ENCODE data around the gene FGFR2. TPM values are rescaled to one million over a fixed set of nuclear protein-coding genes. Genes with fewer than 3 reads are reported as not detected.

The FGFR2 gene
- total RNA-seq, 1 donor, result 13.8 TPM

GRCh38 chr10:121605708-121606107 lies 7.5 kb upstream of the FGFR2 start:
- H4K20me1 ChIP-seq (ENCODE audit: insufficient read depth, low read length), result no peaks in the 10 kb centered on the region
- no peak overlapping the region for H2AFZ ChIP-seq (ENCODE audit: low read length)
- H3K4me2 ChIP-seq (ENCODE audit: insufficient read depth, low read length), result no peak overlapping the region
- H3K4me3 ChIP-seq (ENCODE audit: insufficient read depth, low read length), result no peak overlapping the region
- no peaks in the 10 kb centered on the region for H3K79me2 ChIP-seq (ENCODE audit: insufficient read depth, low read length)
- peaks cover 5% of the 10 kb centered on the region for H3K4me1 ChIP-seq (ENCODE audit: insufficient read depth, low read length)
- TF ChIP-seq CTCF (IDR thresholded peaks at IDR 0.05; ENCODE audit: extremely low read depth, low read depth, low read length), result no peak
- no peak overlapping the region for H3K27ac ChIP-seq (ENCODE audit: low read depth, low read length)
- no peak for DNase-seq (ENCODE audit: insufficient read length, low spot score, missing footprints)
- no peaks in the 10 kb centered on the region for H3K27me3 ChIP-seq (ENCODE audit: insufficient read depth, low read length)
- no peaks in the 10 kb centered on the region for H3K36me3 ChIP-seq (ENCODE audit: insufficient read depth, low read length)
- H3K9me3 ChIP-seq (ENCODE audit: low read depth, low read length), result no peaks in the 10 kb centered on the region

- Histone ChIP-seq H3K9me3 (ENCODE audit: low read depth, low read length) (no peaks in the 10 kb centered on the region), H3K4me3 (ENCODE audit: insufficient read depth, low read length) (no peak overlapping the region)
These were observed 3.2 kb upstream of the FGFR2 start for GRCh38 chr10:121601458-121601857.

GRCh38 chr10:121600611-121601010 lies 2.4 kb upstream of the FGFR2 start:
- no peaks in the 10 kb centered on the region for H3K36me3 ChIP-seq (ENCODE audit: insufficient read depth, low read length)
- no peak for DNase-seq (ENCODE audit: insufficient read length, low spot score, missing footprints)
- no peaks in the 10 kb centered on the region for H3K4me1 ChIP-seq (ENCODE audit: insufficient read depth, low read length)
- H3K4me2 ChIP-seq (ENCODE audit: insufficient read depth, low read length), result no peak overlapping the region
- no peak for TF ChIP-seq CTCF (IDR thresholded peaks at IDR 0.05; ENCODE audit: extremely low read depth, low read depth, low read length)
- no peaks in the 10 kb centered on the region for H4K20me1 ChIP-seq (ENCODE audit: insufficient read depth, low read length)
- H3K79me2 ChIP-seq (ENCODE audit: insufficient read depth, low read length), result no peaks in the 10 kb centered on the region
- H2AFZ ChIP-seq (ENCODE audit: low read length), result no peak overlapping the region
- no peak overlapping the region for H3K4me3 ChIP-seq (ENCODE audit: insufficient read depth, low read length)
- H3K27me3 ChIP-seq (ENCODE audit: insufficient read depth, low read length), result peaks cover 34% of the 10 kb centered on the region
- H3K9me3 ChIP-seq (ENCODE audit: low read depth, low read length), result no peaks in the 10 kb centered on the region
- H3K27ac ChIP-seq (ENCODE audit: low read depth, low read length), result no peak overlapping the region

More at GRCh38 chr10:121601458-121601857, 3.2 kb upstream of the FGFR2 start:
- Histone ChIP-seq H3K79me2 (ENCODE audit: insufficient read depth, low read length) (no peaks in the 10 kb centered on the region), H3K27ac (ENCODE audit: low read depth, low read length) (no peak overlapping the region), H4K20me1 (ENCODE audit: insufficient read depth, low read length) (no peaks in the 10 kb centered on the region), H3K4me1 (ENCODE audit: insufficient read depth, low read length) (no peaks in the 10 kb centered on the region), H2AFZ (ENCODE audit: low read length) (no peak overlapping the region), H3K36me3 (ENCODE audit: insufficient read depth, low read length) (no peaks in the 10 kb centered on the region), H3K4me2 (ENCODE audit: insufficient read depth, low read length) (no peak overlapping the region), H3K27me3 (ENCODE audit: insufficient read depth, low read length) (peaks cover 26% of the 10 kb centered on the region)
- TF ChIP-seq CTCF (IDR thresholded peaks at IDR 0.05; ENCODE audit: extremely low read depth, low read depth, low read length), result no peak
- DNase-seq (ENCODE audit: insufficient read length, low spot score, missing footprints), result no peak

- Histone ChIP-seq H3K27me3 (ENCODE audit: insufficient read depth, low read length) (peaks cover 35% of the 10 kb centered on the region), H3K4me2 (ENCODE audit: insufficient read depth, low read length) (no peak overlapping the region), H3K79me2 (ENCODE audit: insufficient read depth, low read length) (no peaks in the 10 kb centered on the region), H3K4me1 (ENCODE audit: insufficient read depth, low read length) (peaks cover 3% of the 10 kb centered on the region), H3K4me3 (ENCODE audit: insufficient read depth, low read length) (no peak overlapping the region), H2AFZ (ENCODE audit: low read length) (no peak overlapping the region), H4K20me1 (ENCODE audit: insufficient read depth, low read length) (no peaks in the 10 kb centered on the region), H3K36me3 (ENCODE audit: insufficient read depth, low read length) (no peaks in the 10 kb centered on the region), H3K27ac (ENCODE audit: low read depth, low read length) (no peak overlapping the region), H3K9me3 (ENCODE audit: low read depth, low read length) (no peaks in the 10 kb centered on the region)
- no peak for TF ChIP-seq CTCF (IDR thresholded peaks at IDR 0.05; ENCODE audit: extremely low read depth, low read depth, low read length)
- DNase-seq (ENCODE audit: insufficient read length, low spot score, missing footprints), result no peak
These were observed 1.7 kb upstream of the FGFR2 start for GRCh38 chr10:121599947-121600346.
